HG02678 (cell line): ENCODE data around the gene CCDC136.

Experiments used
- ATAC-seq: cut with Tn5 transposase; IDR thresholded peaks from one replicate; pipeline ENCODE4 v1.9.1; 2021; ENCODE audit warnings: mild to moderate bottlenecking, moderate library complexity; ENCODE audit not compliant: unreplicated experiment

The CCDC136 gene

DNA sequence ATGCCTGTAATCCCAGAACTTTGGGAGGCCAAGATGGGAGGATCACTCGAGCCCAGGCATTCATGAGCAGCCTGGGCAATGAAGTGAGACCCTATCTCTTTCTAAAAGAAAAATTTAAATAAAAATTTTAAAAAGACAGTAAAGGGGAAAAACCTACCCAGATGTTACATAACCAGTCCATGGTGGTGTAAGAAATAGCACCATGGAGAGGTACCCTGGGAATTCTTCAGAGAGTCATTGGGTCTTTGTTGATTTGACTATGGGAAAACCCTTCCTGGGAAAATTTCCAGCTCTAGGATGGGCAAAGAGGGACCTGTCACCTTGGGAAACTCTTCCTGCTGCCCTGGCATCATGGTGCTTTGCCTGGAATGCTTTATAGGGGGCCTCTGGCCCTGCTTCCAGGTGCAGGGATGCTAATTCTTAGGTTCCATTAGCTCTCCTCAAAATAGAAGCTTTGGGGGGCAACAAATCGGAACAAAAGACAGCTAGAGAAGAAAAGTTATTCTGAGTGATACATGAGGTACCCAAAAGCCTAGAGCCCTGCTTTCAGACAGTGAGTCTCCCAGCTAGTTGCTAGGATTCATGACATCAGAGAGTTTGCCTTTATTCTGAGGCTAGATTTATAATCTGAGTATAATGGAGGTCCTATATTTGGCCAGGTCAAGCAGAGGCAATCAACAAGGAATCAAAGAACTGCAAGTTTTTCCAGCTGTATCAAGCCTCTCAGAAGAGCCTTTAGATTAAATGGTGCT, 10.1 kb downstream of the CCDC136 start:
- no peak for ATAC-seq

DNA sequence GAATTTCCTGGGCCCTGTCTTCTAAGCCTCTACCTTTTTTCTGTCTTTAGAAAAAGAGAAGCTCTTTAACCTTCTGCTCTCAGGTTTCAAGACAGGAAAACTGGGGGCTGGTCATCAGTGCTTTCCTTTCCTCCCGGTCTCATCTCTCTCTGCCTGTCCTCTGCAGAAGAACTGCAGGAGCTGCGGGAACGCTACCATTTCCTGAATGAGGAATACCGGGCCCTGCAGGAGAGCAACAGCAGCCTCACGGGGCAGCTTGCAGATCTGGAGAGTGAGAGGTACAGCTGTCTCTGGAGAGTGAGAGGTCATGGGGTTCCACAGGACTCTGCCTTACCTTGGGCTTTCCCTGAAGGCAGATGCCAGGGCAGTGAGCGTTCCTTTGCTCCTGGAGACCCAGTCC, 12.7 kb downstream of the CCDC136 start:
- ATAC-seq, result no peak

DNA sequence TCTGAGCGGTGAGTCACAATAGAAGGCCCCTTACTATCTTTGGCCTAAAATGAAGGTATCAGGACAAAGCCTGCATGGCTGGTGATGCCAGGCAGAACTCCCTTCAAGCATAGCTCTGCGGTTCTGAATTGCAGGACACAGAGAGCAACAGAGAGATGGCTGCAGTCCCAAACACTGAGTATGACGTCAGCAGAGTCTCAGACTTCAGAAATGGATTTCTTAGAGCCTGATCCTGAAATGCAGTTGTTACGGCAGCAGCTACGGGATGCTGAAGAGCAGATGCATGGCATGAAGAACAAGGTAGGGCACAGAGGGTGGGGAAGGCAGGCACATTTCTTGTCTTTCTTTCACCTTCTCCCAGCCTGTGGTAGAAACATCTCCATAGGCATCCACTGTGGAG, 13.5 kb downstream of the CCDC136 start:
- ATAC-seq, result no peak

DNA sequence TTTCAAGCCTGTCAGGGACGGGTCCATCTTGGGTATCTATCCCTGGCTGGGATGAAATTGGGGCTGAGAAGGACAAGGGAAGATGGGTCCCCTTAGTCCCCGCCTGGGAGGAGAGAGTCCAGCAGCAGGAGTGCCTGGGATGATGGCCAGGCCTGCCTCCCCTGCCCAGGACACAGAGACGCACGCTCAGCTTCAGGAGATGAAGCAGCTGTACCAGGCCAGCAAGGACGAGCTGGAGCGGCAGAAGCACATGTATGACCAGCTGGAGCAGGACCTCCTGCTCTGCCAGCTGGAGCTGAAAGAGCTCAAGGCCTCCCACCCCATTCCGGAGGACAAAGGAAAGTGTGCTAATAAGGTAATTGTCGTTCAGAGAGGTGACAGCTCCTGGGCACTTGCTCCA, 15.4 kb downstream of the CCDC136 start:
- ATAC-seq, result no peak

DNA sequence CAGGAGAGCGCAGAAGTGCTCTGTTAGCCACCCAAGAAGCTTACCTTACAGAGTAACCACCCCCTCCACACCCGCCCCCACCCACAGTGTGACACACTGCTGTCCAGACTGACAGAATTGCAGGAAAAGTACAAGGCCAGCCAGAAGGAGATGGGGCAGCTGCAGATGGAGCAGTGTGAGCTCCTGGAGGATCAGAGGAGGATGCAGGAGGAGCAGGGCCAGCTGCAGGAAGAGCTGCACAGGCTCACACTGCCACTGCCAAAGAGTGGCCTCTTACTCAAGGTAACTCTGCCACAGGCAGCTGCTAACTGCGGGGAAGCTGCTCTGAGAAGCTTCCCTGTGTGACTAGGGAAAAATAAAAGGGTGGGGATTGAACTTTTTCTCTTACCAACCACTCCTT, 17.6 kb downstream of the CCDC136 start:
- no peak for ATAC-seq

DNA sequence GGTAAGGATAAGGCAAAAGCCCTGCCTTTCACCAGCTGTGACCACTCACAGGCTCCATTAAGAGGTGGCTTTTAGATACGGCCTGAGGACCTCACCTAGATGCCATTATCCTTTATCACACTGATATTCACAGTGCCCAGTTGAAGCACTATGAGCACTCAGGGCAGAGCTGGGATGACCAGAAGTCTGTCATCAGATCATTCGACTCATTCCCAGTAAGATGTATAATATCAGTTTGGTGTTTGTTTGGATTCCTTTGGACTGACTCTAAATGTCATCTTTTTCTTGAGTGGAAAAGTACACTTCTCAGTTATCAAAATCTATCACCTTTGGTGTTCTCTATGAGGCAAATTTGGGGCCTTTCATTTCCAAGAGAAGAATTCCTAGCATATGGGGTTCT, 18.7 kb downstream of the CCDC136 start:
- no peak for ATAC-seq

DNA sequence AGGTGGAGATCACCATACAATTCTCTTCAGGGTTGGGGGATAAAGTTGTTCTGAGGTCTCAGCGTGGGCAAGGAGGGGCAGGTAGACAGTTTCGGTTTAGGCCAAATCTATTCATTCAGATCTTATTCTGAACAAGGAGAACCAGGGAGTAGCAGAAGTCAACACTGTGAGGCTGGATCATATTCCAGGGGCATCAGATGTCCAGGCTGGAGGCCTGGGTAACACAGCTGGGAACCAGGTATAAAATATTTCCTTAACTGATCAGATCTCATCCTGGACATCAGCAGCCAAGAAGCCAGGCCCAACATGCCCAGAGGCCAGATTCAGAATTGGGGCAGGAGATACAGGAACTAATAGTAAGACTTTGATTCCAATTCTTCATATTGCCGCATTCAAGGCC, 19.2 kb downstream of the CCDC136 start:
- no peak for ATAC-seq

DNA sequence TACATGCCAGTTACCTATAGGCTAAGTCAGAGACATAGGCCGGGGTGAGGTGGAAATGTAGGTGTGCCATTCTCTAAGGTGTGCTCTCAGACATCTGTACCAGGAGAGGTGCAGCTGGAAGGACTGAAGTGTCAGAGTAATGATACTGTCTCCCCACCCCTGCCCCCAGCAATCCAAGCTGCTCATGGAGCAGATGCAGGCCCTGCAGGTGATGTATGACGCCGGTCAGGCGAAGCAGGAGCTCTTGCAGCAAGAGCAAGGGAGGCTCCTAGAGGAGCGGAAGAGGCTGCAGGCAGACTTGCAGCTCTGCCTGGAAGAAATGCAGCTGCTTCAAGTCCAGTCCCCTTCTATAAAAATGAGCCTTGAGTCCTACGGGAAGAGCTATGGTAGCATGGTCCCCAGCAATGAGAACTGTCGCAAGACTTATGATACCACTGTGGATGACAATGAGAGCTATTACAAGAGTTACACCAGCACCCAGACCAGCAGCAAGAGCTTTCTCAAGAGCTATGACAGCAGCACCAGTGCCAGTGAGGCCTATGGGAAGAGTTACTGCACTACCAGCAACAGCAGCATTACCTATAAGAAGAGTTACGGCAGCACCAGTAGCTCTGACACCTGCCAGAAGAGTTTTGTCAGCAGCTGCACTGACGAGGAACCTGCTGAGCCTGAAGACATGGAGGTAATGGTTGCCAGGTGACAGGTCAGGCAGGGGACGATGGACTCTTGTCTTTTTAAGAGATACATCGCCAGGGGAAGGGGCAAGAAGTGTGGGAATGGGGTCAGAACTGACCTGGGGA, 20.1 kb downstream of the CCDC136 start:
- no peak for ATAC-seq

DNA sequence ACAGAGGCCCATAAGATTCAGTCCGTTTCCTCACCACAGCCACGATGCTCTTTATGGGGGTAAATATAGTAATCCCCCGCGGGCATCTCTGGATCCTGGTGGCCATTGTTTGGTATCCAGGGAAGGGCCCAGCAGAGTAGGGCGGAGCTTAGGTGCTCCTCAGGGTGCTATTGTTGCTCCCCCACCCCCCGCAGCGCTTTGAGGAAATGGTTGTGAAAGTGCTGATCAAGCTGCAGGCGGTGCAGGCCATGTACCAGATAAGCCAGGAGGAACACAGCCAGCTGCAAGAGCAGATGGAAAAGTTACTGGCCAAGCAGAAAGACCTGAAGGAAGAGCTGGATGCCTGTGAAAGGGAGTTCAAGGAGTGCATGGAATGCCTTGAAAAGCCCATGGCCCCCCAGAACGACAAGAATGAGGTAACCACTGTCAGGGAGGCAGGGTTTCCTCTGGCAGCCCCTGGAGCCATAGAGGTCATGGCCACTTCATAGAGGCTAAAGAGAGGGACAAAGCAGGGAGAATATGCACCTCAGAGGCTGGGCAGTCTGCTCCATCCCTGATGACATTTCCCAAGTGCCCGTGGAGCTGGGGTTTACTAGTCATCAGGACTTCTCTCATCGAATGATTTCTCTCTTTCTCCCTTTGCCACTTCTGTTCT, 20.9 kb downstream of the CCDC136 start:
- no peak for ATAC-seq

DNA sequence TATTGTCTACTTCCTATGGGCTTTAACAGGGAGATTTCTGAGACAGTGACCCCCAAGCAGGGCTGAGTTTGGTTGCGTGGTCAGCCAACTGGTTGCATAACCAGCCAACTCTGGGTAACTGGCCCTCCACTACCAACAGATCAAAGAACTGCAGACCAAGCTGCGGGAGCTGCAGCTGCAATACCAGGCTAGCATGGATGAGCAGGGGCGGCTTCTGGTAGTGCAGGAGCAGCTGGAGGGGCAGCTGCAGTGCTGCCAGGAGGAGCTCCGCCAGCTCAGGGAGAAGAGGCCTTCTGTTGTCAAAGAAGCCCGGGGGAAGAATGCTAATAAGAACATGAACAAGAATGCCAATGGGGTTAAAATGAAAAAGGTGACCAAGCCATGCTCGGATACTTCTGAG, 22.7 kb downstream of the CCDC136 start:
- no peak for ATAC-seq

DNA sequence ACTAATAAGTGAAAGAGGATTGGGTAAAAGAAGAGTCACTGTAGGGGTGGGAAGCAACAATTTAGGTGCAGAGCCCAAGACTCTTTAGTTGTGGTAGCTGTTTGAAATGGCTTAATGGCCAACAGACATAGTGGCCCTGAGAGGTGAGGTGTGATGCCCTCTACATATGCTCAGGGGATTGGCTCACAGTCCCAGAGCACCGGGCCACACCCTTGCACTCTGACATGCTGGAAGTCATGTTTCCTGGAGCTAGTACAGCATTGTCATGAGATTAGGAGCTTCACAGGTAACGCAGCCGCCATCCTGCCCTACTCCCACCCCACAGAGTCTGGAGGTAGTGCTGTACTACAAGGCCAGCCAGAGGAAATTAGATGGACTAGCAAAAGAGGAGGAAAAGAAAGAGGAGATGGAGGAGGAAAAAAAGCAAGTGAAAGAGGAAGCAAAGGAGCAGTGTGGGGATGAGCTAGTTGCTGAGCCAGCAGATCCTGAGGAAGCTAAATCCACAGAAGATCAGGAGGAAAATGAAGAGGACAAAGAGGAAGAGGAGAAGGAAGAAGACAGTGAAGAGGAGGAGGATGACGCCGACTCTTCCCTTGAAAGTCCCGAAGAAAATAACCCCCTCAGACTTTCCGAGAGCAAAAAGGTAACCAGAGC, 23.6 kb downstream of the CCDC136 start:
- ATAC-seq, result no peak

DNA sequence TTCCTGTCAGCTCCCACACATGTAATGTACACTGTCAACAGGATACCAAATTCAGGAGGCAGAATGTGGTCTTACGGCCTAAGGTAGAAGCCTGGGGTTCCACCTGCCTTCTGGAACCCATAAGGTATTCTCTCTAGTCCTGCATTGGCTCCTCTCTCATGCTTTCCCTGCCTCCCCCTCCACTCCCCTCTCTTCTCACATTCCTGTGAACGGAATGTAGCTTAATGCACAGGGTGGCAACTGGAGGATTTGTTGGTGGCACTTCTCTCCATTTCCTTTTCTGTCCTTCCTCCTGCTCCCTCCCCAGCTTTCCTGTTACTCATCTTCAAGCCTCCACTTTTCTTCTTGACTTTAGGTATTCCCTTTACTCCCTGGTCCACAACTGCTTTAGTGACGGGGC, 26.9 kb downstream of the CCDC136 start:
- no peak for ATAC-seq

DNA sequence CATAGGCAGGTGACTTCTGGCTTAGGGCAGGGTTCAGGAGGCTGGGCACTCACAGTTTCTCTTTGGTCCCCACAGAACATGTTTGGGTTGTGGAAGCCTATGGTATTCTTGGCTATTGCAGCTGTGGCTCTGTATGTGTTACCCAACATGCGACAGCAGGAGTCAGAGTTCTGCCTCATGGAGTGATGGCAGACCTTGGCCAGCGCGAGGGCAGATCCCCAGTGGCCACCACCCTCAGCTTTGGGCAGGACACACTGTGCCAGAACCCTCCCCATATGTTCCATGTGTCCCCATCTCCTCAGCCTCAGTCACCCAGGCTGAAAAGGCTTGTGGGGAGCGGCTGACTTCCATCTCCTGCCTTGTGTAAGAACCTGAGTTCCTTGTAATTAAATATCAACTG, 30.0 kb downstream of the CCDC136 start:
- ATAC-seq, result no peak

DNA sequence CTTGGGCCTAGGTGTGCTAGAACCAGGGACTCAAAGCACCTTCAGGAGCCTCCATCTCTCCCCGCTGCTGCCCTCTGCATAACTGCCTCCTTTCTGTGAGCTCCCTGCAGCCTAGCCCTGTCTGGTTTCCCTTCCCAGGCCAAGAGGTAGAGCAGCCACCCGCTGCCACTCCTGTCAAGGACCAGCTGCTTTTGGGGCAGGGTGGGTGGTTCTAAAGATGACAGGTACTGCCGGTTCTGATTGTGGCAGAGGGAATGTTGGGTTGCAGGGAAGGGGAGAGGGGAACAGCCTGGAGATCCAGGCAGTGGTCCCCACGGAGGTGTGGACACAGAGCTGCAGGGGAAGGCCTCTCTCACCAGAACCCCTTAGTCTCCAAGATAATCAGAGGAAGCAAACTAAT, 34.7 kb downstream of the CCDC136 start:
- no peak for ATAC-seq

DNA sequence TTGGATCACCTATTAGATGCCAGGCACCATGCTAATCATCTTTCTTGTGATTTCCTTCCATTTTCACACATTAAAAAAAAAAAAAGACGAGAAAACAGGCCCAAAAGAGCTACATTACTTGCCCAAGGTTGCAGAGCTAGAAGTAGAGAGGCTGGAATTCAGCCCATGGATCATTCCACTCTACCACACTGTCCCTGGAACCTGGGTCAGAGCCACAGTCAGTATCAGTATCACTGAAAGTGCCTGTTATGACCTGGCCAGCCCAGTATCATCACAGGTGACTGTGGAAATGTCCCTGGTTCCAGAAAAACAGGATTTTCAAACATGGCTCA, 35.1 kb downstream of the CCDC136 start:
- ATAC-seq, result no peak

DNA sequence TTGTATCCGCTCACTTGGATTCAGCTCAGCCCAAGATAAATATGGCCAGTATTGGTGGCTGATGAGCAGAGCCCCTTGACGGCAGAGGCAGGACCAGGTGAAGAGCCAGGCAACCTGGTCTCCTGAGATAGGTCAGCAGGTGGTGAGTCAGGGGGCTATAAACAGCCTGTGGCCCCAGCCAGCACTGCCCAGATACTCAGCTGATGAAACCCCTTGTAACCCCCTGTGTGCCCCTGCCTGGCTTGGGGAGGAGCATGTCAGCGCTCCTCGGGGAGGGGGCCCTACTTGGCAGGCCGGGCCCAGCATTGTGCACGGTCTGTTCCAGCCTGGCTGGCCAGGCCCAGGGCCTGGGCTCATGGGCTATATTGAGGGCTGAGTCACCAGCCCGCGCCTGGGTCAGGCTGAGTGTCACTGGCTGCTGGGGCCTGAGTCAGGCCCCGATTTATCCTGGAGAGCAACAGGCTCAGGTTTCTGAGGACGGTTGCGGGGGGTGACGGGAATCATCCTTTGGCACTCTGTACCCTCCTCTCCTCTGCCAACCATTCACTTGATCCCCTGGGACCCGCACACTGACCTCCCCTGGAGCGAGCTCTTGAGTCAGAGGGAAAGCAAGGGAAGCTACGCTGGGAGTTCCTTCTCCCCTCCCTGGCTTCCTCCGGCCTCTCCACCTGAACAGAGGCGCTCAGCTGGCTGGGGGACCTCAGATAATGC, 35.6 kb downstream of the CCDC136 start:
- ATAC-seq, result no peak

DNA sequence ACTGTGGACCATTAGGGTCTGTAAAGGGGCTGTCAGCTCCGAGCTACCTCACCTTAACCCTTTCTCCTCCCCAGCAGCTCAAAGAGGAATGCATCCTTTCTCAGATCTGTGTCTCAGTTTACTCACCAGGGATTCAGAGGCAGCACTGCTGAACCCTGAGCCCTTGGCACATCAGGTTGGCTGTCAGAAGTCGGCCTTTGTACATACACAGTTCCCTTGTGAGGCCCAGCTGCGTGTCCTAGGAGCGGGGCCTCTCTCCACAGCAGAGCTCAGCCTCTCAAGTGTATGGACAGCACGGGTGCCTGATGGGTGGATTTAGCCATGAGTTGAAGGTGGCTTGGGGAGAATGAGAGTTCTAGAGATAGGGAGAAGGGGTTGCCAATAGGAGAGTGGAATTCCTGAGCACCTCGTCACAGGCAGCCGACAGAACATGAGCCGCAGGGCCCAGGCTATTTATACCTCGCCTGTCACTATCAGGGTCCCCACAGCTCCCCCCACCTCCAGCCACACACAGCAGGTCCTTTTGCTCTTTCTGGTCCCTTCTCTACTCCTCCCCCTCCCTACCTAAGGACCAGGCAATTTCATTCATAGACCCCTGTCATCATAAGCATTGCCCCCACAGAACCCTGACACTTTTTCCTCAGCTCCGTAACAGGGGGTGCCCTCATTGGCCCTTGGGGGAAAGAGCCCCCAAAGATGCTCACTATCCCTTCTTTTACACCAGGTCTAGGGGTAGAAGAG, 36.4 kb downstream of the CCDC136 start:
- ATAC-seq, result no peak

DNA sequence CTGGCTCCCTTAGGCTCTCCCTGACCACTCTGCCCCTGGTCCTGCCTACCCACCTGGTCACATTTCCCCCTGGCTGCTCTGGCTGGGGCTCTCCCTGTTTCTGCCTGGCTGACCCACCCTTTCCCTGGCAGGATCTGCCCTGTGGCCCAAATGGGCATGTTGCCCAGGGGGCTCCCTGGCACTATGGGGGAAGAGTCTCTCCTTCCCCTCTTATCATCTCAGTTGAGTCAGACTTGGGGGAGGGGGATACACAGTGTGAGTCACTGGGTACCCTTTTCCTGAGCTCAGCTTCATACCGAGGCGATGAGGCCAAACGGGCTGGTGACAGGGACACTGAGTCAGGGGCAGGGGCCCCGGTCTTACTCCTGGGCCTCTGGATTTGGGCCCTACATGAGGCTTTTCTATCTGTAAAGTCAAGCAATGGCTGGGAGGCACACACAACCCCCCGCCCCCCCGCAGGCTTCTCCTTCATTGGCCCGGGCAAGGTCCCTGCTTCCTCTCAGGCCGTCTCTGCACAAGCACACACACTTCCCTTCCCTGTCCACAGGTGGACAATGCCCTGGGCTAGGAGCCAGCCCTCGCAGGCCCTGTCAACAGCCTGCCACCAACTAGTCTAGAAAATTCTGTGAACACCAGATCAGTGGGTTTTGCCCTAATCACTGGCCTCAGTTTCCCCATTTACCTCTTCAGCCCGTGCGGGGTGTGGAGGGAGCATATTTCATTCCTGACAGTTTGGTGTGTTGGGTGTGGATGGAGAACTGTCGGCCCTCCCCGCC, 37.8 kb downstream of the CCDC136 start:
- no peak for ATAC-seq
